Loucy (cell line): ENCODE results near the gene SEL1L3.

Experiments
- H2AFZ ChIP-seq: fragments of 200-600 bp; sonication (generic); 2 replicates; pipeline ENCODE4 v1.6.0; 2016; ENCODE audit warnings: antibody characterized with exemption, mild to moderate bottlenecking, low read length, moderate library complexity
- H3F3A ChIP-seq: fragments of 200-600 bp; 2 replicates; pipeline ENCODE4 v1.6.0; 2016; ENCODE audit warnings: antibody characterized with exemption, low read depth, mild to moderate bottlenecking
- H3K27me3 ChIP-seq: fragments of 200-600 bp; sonication (generic); 2 replicates; pipeline ENCODE4 v1.6.1; 2014; ENCODE audit warnings: low read length, mild to moderate bottlenecking; ENCODE audit not compliant: insufficient read depth, poor library complexity, severe bottlenecking
- H3K36me3 ChIP-seq: fragments of 200-600 bp; sonication (generic); 2 replicates; pipeline ENCODE4 v1.6.1; 2016; ENCODE audit warnings: low read length; ENCODE audit not compliant: insufficient read depth
- H3K4me1 ChIP-seq: fragments of 200-600 bp; sonication (generic); 2 replicates; pipeline ENCODE4 v1.5.1; 2014; ENCODE audit warnings: low read length, mild to moderate bottlenecking; ENCODE audit not compliant: insufficient read depth, poor library complexity, severe bottlenecking
- H3K4me2 ChIP-seq: fragments of 200-600 bp; sonication (generic); 2 replicates; pipeline ENCODE4 v1.6.0; 2014; ENCODE audit warnings: antibody characterized with exemption, low read length, low read depth, mild to moderate bottlenecking; ENCODE audit not compliant: poor library complexity, severe bottlenecking
- H3K4me3 ChIP-seq: fragments of 200-600 bp; sonication (generic); 2 replicates; pipeline ENCODE4 v1.5.1; 2014; ENCODE audit warnings: low read length, mild to moderate bottlenecking, mixed read lengths; ENCODE audit not compliant: poor library complexity, severe bottlenecking
- H3K79me2 ChIP-seq: fragments of 200-600 bp; sonication (generic); 2 replicates; pipeline ENCODE4 v1.6.1; 2014; ENCODE audit warnings: low read length; ENCODE audit not compliant: insufficient read depth
- H3K9ac ChIP-seq: fragments of 200-600 bp; sonication (generic); 2 replicates; pipeline ENCODE4 v1.6.0; 2014; ENCODE audit warnings: mild to moderate bottlenecking, low read depth, low read length, moderate library complexity; ENCODE audit not compliant: poor library complexity, severe bottlenecking
- H3K9me2 ChIP-seq: fragments of 200-600 bp; sonication (generic); replicated peaks from 2 replicates; pipeline ENCODE4 v1.6.1; 2016; ENCODE audit warnings: low read depth, low read length, mixed read lengths
- H3K9me3 ChIP-seq: fragments of 200-600 bp; sonication (generic); 2 replicates; pipeline ENCODE4 v1.6.1; 2014; ENCODE audit warnings: mild to moderate bottlenecking, antibody characterized with exemption, low read length, low read depth; ENCODE audit not compliant: insufficient read depth
- H4K20me1 ChIP-seq: fragments of 200-600 bp; sonication (generic); 2 replicates; pipeline ENCODE4 v1.6.0; 2014; ENCODE audit warnings: antibody characterized with exemption, low read length, mild to moderate bottlenecking; ENCODE audit not compliant: insufficient read depth, poor library complexity, severe bottlenecking
- EZH2phosphoT487 ChIP-seq: fragments of 200-600 bp; IDR thresholded peaks from 2 replicates; pipeline ENCODE4 v1.6.1; 2018; ENCODE audit warnings: antibody characterized with exemption, mild to moderate bottlenecking, moderate library complexity, borderline replicate concordance
- TF ChIP-seq, protein P1 (sequence below): fragments of 200-600 bp; sonication (generic); conservative IDR thresholded peaks from 2 replicates; pipeline ENCODE4 v1.5.1; 2014; ENCODE audit warnings: mild to moderate bottlenecking, antibody characterized with exemption, low read length

Gene SEL1L3

DNA sequence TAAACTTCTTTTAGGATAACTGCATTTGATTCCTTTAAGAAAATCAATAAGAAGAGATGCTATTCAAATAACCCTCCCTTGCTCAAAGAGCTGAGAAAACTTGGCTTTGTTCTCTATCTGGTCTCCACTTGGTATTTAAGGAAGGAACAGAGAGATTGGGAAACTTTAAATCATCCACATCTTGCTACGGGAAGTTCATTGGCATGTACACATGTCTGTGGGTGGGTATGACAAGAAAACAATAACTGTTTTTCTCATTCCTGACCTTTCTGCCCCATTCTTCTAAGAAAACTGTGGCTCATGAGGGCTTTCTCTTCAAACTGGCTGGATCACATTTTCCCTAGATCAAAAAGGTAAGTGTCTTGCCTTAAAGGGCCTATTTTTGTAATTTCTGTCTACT is 6.0 kb downstream of the SEL1L3 start:
- Histone ChIP-seq H4K20me1 (no peaks in the 10 kb centered on the region), H3K9ac (no peak overlapping the region), H3K4me1 (peaks cover 21% of the 10 kb centered on the region), H3F3A (no peaks in the 10 kb centered on the region), H3K4me3 (no peak overlapping the region), H3K36me3 (no peaks in the 10 kb centered on the region), H3K9me3 (no peaks in the 10 kb centered on the region), H3K27me3 (no peaks in the 10 kb centered on the region), H2AFZ (no peak overlapping the region), H3K4me2 (no peak overlapping the region), H3K79me2 (no peaks in the 10 kb centered on the region), H3K9me2 (no peaks in the 10 kb centered on the region)
- TF ChIP-seq, protein P1, sequence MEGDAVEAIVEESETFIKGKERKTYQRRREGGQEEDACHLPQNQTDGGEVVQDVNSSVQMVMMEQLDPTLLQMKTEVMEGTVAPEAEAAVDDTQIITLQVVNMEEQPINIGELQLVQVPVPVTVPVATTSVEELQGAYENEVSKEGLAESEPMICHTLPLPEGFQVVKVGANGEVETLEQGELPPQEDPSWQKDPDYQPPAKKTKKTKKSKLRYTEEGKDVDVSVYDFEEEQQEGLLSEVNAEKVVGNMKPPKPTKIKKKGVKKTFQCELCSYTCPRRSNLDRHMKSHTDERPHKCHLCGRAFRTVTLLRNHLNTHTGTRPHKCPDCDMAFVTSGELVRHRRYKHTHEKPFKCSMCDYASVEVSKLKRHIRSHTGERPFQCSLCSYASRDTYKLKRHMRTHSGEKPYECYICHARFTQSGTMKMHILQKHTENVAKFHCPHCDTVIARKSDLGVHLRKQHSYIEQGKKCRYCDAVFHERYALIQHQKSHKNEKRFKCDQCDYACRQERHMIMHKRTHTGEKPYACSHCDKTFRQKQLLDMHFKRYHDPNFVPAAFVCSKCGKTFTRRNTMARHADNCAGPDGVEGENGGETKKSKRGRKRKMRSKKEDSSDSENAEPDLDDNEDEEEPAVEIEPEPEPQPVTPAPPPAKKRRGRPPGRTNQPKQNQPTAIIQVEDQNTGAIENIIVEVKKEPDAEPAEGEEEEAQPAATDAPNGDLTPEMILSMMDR = no peak
- no peak for TF ChIP-seq EZH2phosphoT487

DNA sequence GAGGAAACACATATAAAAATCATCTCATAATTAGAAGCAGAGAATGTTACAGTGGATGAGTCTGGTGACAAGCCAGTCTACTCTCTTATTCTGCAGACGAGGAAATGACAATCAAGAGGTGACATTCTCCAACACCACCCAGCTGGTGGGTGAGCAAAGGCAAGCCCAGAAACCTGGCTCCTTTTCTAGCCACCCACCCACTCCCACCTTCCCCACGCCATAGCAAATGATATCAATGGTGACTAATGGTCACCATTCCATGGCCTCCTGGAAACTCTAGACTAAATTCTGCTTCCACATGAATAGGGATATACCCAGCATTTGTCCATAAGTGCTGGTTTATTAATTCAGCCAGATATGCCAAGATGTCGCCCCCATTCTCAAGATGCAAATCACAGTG is 10.7 kb downstream of the SEL1L3 start:
- H3K79me2 ChIP-seq = no peaks in the 10 kb centered on the region
- H3K4me3 ChIP-seq = no peak overlapping the region
- no peak overlapping the region for H3K9ac ChIP-seq
- H3K4me2 ChIP-seq = no peak overlapping the region
- H3F3A ChIP-seq = no peaks in the 10 kb centered on the region
- H3K27me3 ChIP-seq = no peaks in the 10 kb centered on the region
- TF ChIP-seq, protein P1 = no peak
- no peak for TF ChIP-seq EZH2phosphoT487
- no peaks in the 10 kb centered on the region for H3K9me3 ChIP-seq
- peaks cover 8% of the 10 kb centered on the region for H3K4me1 ChIP-seq
- no peak overlapping the region for H2AFZ ChIP-seq
- no peaks in the 10 kb centered on the region for H3K36me3 ChIP-seq
- H4K20me1 ChIP-seq = no peaks in the 10 kb centered on the region
- no peaks in the 10 kb centered on the region for H3K9me2 ChIP-seq

DNA sequence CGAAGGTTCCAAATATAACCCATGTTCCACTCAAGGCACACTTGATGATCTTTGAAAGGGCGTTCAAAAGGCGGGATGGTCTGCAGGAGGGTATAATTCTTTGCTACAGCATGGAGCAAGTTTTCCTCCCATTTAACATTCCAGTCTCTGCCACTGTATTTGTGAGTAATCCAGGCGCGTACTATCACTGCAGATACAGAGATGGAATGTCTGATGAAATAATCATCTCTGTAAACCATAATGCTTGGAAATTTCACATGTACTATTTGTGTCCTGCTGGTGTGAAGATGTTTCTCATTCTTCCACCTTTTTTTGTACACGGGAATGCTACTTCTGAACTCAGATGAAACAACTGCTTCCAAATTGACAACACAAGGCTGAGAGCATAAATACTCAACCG is 15.5 kb downstream of the SEL1L3 start:
- no peak overlapping the region for H2AFZ ChIP-seq
- no peak overlapping the region for H3K9ac ChIP-seq
- H3K9me3 ChIP-seq = no peaks in the 10 kb centered on the region
- no peak for TF ChIP-seq EZH2phosphoT487
- TF ChIP-seq, protein P1 = no peak
- no peaks in the 10 kb centered on the region for H3K36me3 ChIP-seq
- no peaks in the 10 kb centered on the region for H3K9me2 ChIP-seq
- no peaks in the 10 kb centered on the region for H3K27me3 ChIP-seq
- H3F3A ChIP-seq = no peaks in the 10 kb centered on the region
- H3K4me1 ChIP-seq = no peaks in the 10 kb centered on the region
- H3K4me2 ChIP-seq = no peak overlapping the region
- H3K79me2 ChIP-seq = no peaks in the 10 kb centered on the region
- H4K20me1 ChIP-seq = no peaks in the 10 kb centered on the region
- no peak overlapping the region for H3K4me3 ChIP-seq
